HEK293 (cell line): ENCODE measurements around the gene APRT.
A peak's percentile ranks its signal among the peaks of the same experiment; 100 is the strongest.

Experiments used
- HOXA7 ChIP-seq: sonication (generic); formaldehyde crosslinking; IDR thresholded peaks from 2 replicates; pipeline ENCODE4 v1.8.1; 2022; ENCODE audit warnings: missing genetic modification reagents, borderline replicate concordance
- KLF16 ChIP-seq: fragments of 450-650 bp; formaldehyde crosslinking; IDR thresholded peaks from 2 replicates; pipeline ENCODE4 v1.5.1; 2017; ENCODE audit warnings: missing biosample characterization, missing genetic modification characterization
- SALL2 ChIP-seq: fragments of 450-650 bp; formaldehyde crosslinking; IDR thresholded peaks from 2 replicates; pipeline ENCODE4 v1.5.0; 2017; ENCODE audit warnings: missing biosample characterization, mild to moderate bottlenecking, missing genetic modification characterization, borderline replicate concordance
- SCRT2 ChIP-seq: fragments of 450-650 bp; formaldehyde crosslinking; IDR thresholded peaks from 2 replicates; pipeline ENCODE4 v1.5.1; 2016; ENCODE audit warnings: missing biosample characterization, missing genetic modification characterization
- SP3 ChIP-seq: fragments of 450-650 bp; formaldehyde crosslinking; IDR thresholded peaks from 2 replicates; pipeline ENCODE4 v1.5.1; 2016; ENCODE audit warnings: missing biosample characterization, missing genetic modification characterization
- TSHZ1 ChIP-seq: fragments of 450-650 bp; formaldehyde crosslinking; IDR thresholded peaks from 2 replicates; pipeline ENCODE4 v1.5.1; 2016; ENCODE audit warnings: missing biosample characterization, missing genetic modification characterization, borderline replicate concordance
- YY2 ChIP-seq: fragments of 450-650 bp; formaldehyde crosslinking; IDR thresholded peaks from 2 replicates; pipeline ENCODE4 v1.5.1; 2016; ENCODE audit warnings: missing biosample characterization, missing genetic modification characterization
- ZFP3 ChIP-seq: fragments of 450-650 bp; formaldehyde crosslinking; IDR thresholded peaks from 2 replicates; pipeline ENCODE4 v1.5.1; 2016; ENCODE audit warnings: low read depth, missing biosample characterization, missing genetic modification characterization
- ZIC2 ChIP-seq: fragments of 450-650 bp; formaldehyde crosslinking; IDR thresholded peaks from 2 replicates; pipeline ENCODE4 v1.5.1; 2016; ENCODE audit warnings: missing biosample characterization, missing genetic modification characterization
- ZNF10 ChIP-seq: fragments of 450-650 bp; formaldehyde crosslinking; IDR thresholded peaks from 2 replicates; pipeline ENCODE4 v1.5.1; 2017; ENCODE audit warnings: missing biosample characterization, missing genetic modification characterization
- ZNF133 ChIP-seq: fragments of 450-650 bp; formaldehyde crosslinking; IDR thresholded peaks from 2 replicates; pipeline ENCODE4 v1.5.1; 2016; ENCODE audit warnings: missing biosample characterization, missing genetic modification characterization
- ZNF140 ChIP-seq: fragments of 450-650 bp; formaldehyde crosslinking; IDR thresholded peaks from 2 replicates; pipeline ENCODE4 v1.5.1; 2016; ENCODE audit warnings: missing biosample characterization, missing genetic modification characterization
- ZNF184 ChIP-seq: fragments of 450-650 bp; IDR thresholded peaks from 2 replicates; pipeline ENCODE4 v1.5.1; 2018; ENCODE audit warnings: missing biosample characterization, mild to moderate bottlenecking, missing genetic modification characterization
- ZNF2 ChIP-seq: fragments of 450-650 bp; formaldehyde crosslinking; IDR thresholded peaks from 2 replicates; pipeline ENCODE4 v1.5.1; 2016; ENCODE audit warnings: missing biosample characterization, missing genetic modification characterization
- ZNF239 ChIP-seq: fragments of 450-650 bp; formaldehyde crosslinking; IDR thresholded peaks from 2 replicates; pipeline ENCODE4 v1.5.1; 2016; ENCODE audit warnings: missing biosample characterization, missing genetic modification characterization
- ZNF292 ChIP-seq: fragments of 450-650 bp; formaldehyde crosslinking; IDR thresholded peaks from 2 replicates; pipeline ENCODE4 v1.5.1; 2016; ENCODE audit warnings: low read depth, missing biosample characterization, missing genetic modification characterization, borderline replicate concordance
- ZNF341 ChIP-seq: fragments of 450-650 bp; formaldehyde crosslinking; IDR thresholded peaks from 2 replicates; pipeline ENCODE4; 2016; ENCODE audit warnings: low read depth, missing biosample characterization, missing genetic modification characterization
- ZNF416 ChIP-seq: fragments of 450-650 bp; formaldehyde crosslinking; IDR thresholded peaks from 2 replicates; pipeline ENCODE4 v1.5.1; 2016; ENCODE audit warnings: missing biosample characterization, missing genetic modification characterization
- ZNF473 ChIP-seq: fragments of 450-650 bp; formaldehyde crosslinking; IDR thresholded peaks from 2 replicates; pipeline ENCODE4 v1.5.1; 2017; ENCODE audit warnings: missing biosample characterization, missing genetic modification characterization
- ZNF529 ChIP-seq: fragments of 450-650 bp; formaldehyde crosslinking; IDR thresholded peaks from 2 replicates; pipeline ENCODE4 v1.5.1; 2017; ENCODE audit warnings: missing genetic modification characterization, missing biosample characterization; ENCODE audit not compliant: insufficient replicate concordance
- ZNF530 ChIP-seq: fragments of 450-650 bp; formaldehyde crosslinking; IDR thresholded peaks from 2 replicates; pipeline ENCODE4 v1.5.1; 2016; ENCODE audit warnings: low read depth, missing biosample characterization, missing genetic modification characterization
- ZNF544 ChIP-seq: fragments of 450-650 bp; formaldehyde crosslinking; IDR thresholded peaks from 2 replicates; pipeline ENCODE4 v1.5.0; 2017; ENCODE audit warnings: missing biosample characterization, missing genetic modification characterization
- ZNF600 ChIP-seq: fragments of 450-650 bp; formaldehyde crosslinking; IDR thresholded peaks from 2 replicates; pipeline ENCODE4 v1.5.1; 2016; ENCODE audit warnings: missing biosample characterization, missing genetic modification characterization
- ZNF621 ChIP-seq: fragments of 450-650 bp; formaldehyde crosslinking; IDR thresholded peaks from 2 replicates; pipeline ENCODE4 v1.5.1; 2017; ENCODE audit warnings: missing biosample characterization, missing genetic modification characterization
- ZNF629 ChIP-seq: fragments of 450-650 bp; formaldehyde crosslinking; IDR thresholded peaks from 2 replicates; pipeline ENCODE4 v1.5.1; 2017; ENCODE audit warnings: missing biosample characterization, missing genetic modification characterization
- ZNF639 ChIP-seq: fragments of 450-650 bp; formaldehyde crosslinking; IDR thresholded peaks from 2 replicates; pipeline ENCODE4 v1.5.1; 2016; ENCODE audit warnings: missing biosample characterization, missing genetic modification characterization
- ZNF654 ChIP-seq: fragments of 450-650 bp; formaldehyde crosslinking; IDR thresholded peaks from 2 replicates; pipeline ENCODE4 v1.5.1; 2016; ENCODE audit warnings: low read depth, missing biosample characterization, missing genetic modification characterization
- ZNF658 ChIP-seq: fragments of 450-650 bp; formaldehyde crosslinking; IDR thresholded peaks from 2 replicates; pipeline ENCODE4; 2016; ENCODE audit warnings: missing biosample characterization, missing genetic modification characterization
- ZNF664 ChIP-seq: fragments of 450-650 bp; formaldehyde crosslinking; IDR thresholded peaks from 2 replicates; pipeline ENCODE4 v1.5.1; 2016; ENCODE audit warnings: missing biosample characterization, missing genetic modification characterization
- ZNF670 ChIP-seq: fragments of 450-650 bp; formaldehyde crosslinking; IDR thresholded peaks from 2 replicates; pipeline ENCODE4 v1.5.1; 2016; ENCODE audit warnings: missing biosample characterization, missing genetic modification characterization, low read depth
- ZNF704 ChIP-seq: fragments of 450-650 bp; formaldehyde crosslinking; IDR thresholded peaks from 2 replicates; pipeline ENCODE4 v1.5.1; 2016; ENCODE audit warnings: missing biosample characterization, missing genetic modification characterization
- ZNF837 ChIP-seq: fragments of 450-650 bp; formaldehyde crosslinking; IDR thresholded peaks from 2 replicates; pipeline ENCODE4 v1.5.1; 2016; ENCODE audit warnings: missing biosample characterization, missing genetic modification characterization
- ZSCAN16 ChIP-seq: fragments of 450-650 bp; formaldehyde crosslinking; IDR thresholded peaks from 2 replicates; pipeline ENCODE4 v1.5.1; 2016; ENCODE audit warnings: missing biosample characterization, missing genetic modification characterization
- TF ChIP-seq, protein P1 (sequence below): fragments of 450-650 bp; formaldehyde crosslinking; IDR thresholded peaks from 2 replicates; pipeline ENCODE4 v1.5.1; 2016; ENCODE audit warnings: missing biosample characterization, missing genetic modification characterization

APRT gene

GRCh38 chr16:88809068-88809675, 2.6 kb downstream of the APRT start (continued):
- TF ChIP-seq ZNF184 (tag by site-specific recombination) (no peak), ZNF416 (tag by site-specific recombination) (no peak), ZNF704 (tag by site-specific recombination) (no peak), ZNF621 (tag by site-specific recombination) (no peak), SCRT2 (tag by site-specific recombination) (no peak), ZNF658 (tag by site-specific recombination) (no peak), ZNF629 (tag by site-specific recombination) (peak; percentile 14), ZNF664 (tag by site-specific recombination) (no peak), ZSCAN16 (tag by site-specific recombination) (no peak), ZNF600 (tag by site-specific recombination) (peak; percentile 81; the same call in 1 of the 2 replicates), YY2 (no peak), HOXA7 (CRISPR knock-in tag) (no peak), ZNF530 (tag by site-specific recombination) (no peak), ZNF292 (no peak), ZFP3 (tag by site-specific recombination) (no peak), ZNF239 (tag by site-specific recombination) (no peak), ZNF529 (no peak), ZIC2 (tag by site-specific recombination) (peak; percentile 89), ZNF639 (tag by site-specific recombination) (no peak; the same call in 1 of the 2 replicates), ZNF837 (peak; percentile 73; the same call in 1 of the 2 replicates), ZNF2 (tag by site-specific recombination) (peak; percentile 37; the same call in 1 of the 2 replicates), ZNF341 (tag by site-specific recombination) (no peak), ZNF140 (tag by site-specific recombination) (no peak), ZNF544 (tag by site-specific recombination) (no peak), ZNF654 (tag by site-specific recombination) (no peak), TSHZ1 (tag by site-specific recombination) (no peak), SP3 (no peak), SALL2 (tag by site-specific recombination) (no peak), ZNF473 (no peak), ZNF133 (tag by site-specific recombination) (no peak), KLF16 (tag by site-specific recombination) (no peak), ZNF10 (tag by site-specific recombination) (no peak), ZNF670 (tag by site-specific recombination) (no peak)
- TF ChIP-seq, protein P1, sequence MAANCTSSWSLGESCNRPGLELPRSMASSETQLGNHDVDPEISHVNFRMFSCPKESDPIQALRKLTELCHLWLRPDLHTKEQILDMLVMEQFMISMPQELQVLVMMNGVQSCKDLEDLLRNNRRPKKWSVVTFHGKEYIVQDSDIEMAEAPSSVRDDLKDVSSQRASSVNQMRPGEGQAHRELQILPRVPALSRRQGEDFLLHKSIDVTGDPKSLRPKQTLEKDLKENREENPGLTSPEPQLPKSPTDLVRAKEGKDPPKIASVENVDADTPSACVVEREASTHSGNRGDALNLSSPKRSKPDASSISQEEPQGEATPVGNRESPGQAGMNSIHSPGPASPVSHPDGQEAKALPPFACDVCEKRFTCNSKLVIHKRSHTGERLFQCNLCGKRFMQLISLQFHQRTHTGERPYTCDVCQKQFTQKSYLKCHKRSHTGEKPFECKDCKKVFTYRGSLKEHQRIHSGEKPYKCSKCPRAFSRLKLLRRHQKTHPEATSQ (tag by site-specific recombination): no peak
